IPS-15b (cell line): ENCODE results near the gene AGRN.
A peak's percentile ranks its signal among the peaks of the same experiment; 100 is the strongest.
"Not testable (repeated sequence)": the region's sequence is repeated elsewhere in the genome, so short reads cannot be mapped to it uniquely, and the experiment has no call there.

Experiments used
- H3K27me3 ChIP-seq: one replicate; pipeline ENCODE4 v1.6.1; 2013; ENCODE audit warnings: low read length; ENCODE audit not compliant: control insufficient read depth, insufficient read depth
- H3K36me3 ChIP-seq: one replicate; pipeline ENCODE4 v1.6.1; 2013; ENCODE audit warnings: low read length; ENCODE audit not compliant: control insufficient read depth, insufficient read depth
- H3K4me1 ChIP-seq: one replicate; pipeline ENCODE4 v1.6.1; 2013; ENCODE audit warnings: mild to moderate bottlenecking, low read length; ENCODE audit not compliant: control insufficient read depth, insufficient read depth
- H3K4me3 ChIP-seq: one replicate; pipeline ENCODE4 v1.5.1; 2013; ENCODE audit warnings: low read depth, low read length
- H3K9ac ChIP-seq: one replicate; pipeline ENCODE4 v1.6.1; 2013; ENCODE audit warnings: low read depth, mild to moderate bottlenecking, low read length
- H3K9me3 ChIP-seq: one replicate; pipeline ENCODE4 v1.6.1; 2013; ENCODE audit warnings: mild to moderate bottlenecking, low read length; ENCODE audit not compliant: control insufficient read depth, insufficient read depth

AGRN gene

DNA sequence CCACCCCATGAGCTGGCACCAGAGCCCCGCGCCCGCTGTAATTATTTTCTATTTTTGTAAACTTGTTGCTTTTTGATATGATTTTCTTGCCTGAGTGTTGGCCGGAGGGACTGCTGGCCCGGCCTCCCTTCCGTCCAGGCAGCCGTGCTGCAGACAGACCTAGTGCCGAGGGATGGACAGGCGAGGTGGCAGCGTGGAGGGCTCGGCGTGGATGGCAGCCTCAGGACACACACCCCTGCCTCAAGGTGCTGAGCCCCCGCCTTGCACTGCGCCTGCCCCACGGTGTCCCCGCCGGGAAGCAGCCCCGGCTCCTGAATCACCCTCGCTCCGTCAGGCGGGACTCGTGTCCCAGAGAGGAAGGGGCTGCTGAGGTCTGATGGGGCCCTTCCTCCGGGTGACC, 35.1 kb downstream of the AGRN start:
- H3K27me3 ChIP-seq: peaks cover 8% of the 10 kb centered on the region
- no peaks in the 10 kb centered on the region for H3K4me1 ChIP-seq
- H3K4me3 ChIP-seq: no peak overlapping the region
- H3K36me3 ChIP-seq: peaks cover 54% of the 10 kb centered on the region
- no peak overlapping the region for H3K9ac ChIP-seq
- H3K9me3 ChIP-seq: no peaks in the 10 kb centered on the region

DNA sequence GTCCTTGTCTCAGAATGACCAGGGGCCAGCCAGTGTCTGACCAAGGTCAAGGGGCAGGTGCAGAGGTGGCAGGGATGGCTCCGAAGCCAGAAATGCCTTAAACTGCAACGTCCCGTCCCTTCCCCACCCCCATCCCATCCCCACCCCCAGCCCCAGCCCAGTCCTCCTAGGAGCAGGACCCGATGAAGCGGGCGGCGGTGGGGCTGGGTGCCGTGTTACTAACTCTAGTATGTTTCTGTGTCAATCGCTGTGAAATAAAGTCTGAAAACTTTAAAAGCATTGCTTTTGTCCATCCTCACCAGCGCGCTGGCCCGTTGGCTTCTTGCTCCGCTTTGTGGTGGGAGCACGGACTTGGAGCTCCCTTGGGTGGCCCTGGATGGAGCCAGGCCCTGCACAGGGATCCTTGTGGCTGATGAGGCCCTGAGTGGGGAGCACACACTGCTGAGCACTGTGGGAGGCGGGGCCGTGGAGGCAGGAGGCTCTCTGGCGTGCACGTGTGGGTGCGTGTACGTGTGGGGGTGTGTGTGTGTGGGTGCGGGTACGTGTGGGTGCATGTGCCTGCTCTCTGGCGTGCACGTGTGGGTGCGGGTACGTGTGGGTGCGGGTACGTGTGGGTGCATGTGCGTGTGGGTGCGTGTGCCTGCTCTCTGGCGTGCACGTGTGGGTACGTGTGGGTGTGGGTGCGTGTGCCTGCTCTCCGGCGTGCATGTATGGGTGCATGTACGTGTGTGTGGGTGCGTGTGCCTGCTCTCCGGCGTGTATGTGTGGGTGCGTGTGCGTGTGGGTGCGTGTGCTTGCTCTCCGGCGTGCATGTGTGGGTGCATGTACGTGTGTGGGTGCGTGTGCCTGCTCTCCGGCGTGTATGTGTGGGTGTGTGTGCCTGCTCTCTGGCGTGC, 36.2 kb downstream of the AGRN start:
- H3K4me1 ChIP-seq: no peaks in the 10 kb centered on the region
- peaks cover 17% of the 10 kb centered on the region for H3K27me3 ChIP-seq
- H3K9ac ChIP-seq: no peak overlapping the region

DNA sequence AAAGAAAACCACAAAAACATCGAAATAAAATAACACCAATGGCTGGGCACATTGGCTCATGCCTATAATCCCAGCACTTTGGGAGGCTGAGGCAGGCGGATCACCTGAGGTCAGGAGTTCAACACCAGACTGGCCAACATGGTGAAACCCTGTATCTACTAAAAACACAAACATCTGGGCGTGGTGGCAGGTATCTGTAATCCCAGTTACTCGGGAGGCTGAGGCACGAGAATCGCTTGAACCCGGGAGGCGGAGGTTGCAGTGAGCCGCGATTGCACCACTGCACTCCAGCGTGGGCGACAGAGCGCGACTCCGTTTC, 37.8 kb downstream of the AGRN start:
- H3K36me3 ChIP-seq: peaks cover 27% of the 10 kb centered on the region
- H3K4me1 ChIP-seq, H3K4me3 ChIP-seq, H3K9me3 ChIP-seq, H3K9ac ChIP-seq: not testable (repeated sequence)
- H3K27me3 ChIP-seq: peaks cover 26% of the 10 kb centered on the region

More for the DNA sequence above, 36.2 kb downstream of the AGRN start:
- Histone ChIP-seq H3K36me3 (peaks cover 43% of the 10 kb centered on the region), H3K9me3 (no peaks in the 10 kb centered on the region), H3K4me3 (no peak overlapping the region)

DNA sequence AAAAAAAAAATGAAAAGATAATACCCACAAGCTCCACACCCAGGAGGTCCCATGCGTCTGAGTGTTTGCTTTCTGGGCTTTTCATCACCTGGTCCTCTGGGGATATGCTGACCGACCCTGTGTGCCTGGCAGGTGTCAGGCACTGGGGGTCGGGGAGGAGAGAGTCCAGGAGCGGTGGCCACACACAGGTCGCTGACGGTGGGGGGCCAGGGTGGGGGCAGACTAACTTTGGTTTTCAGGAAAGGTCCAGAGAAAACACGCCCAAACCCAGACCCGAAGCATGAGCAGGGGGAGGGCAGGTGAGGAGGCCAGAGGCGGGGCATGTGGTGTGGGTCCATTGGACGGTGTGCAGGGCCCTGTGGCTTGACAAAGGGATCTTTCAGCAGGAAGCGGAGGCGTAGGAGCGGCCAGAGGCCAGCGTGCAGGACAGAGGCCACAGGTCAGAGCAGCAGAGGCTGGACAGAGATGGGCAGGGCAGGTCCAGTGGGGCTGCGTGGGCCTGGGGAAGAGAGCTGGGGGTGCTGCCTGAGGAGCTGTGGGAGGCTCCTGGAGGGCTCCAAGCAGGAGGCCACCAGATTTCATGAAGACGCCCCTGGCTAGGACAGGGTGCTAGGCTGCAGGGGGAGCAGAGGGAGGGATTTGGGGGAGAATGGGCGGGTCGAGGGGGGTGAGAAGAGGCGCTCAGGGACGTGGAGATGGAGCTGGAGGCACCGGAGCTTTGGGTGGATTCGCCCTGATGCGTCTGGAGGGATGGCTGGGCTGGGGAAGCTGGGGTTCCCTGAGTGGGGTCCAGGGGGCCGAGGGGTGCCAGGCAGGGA, 38.4 kb downstream of the AGRN start:
- Histone ChIP-seq H3K9ac (no peak overlapping the region), H3K27me3 (peaks cover 32% of the 10 kb centered on the region), H3K4me1 (no peaks in the 10 kb centered on the region), H3K9me3 (no peaks in the 10 kb centered on the region), H3K36me3 (peaks cover 22% of the 10 kb centered on the region), H3K4me3 (peak overlapping the region; percentile 58)

DNA sequence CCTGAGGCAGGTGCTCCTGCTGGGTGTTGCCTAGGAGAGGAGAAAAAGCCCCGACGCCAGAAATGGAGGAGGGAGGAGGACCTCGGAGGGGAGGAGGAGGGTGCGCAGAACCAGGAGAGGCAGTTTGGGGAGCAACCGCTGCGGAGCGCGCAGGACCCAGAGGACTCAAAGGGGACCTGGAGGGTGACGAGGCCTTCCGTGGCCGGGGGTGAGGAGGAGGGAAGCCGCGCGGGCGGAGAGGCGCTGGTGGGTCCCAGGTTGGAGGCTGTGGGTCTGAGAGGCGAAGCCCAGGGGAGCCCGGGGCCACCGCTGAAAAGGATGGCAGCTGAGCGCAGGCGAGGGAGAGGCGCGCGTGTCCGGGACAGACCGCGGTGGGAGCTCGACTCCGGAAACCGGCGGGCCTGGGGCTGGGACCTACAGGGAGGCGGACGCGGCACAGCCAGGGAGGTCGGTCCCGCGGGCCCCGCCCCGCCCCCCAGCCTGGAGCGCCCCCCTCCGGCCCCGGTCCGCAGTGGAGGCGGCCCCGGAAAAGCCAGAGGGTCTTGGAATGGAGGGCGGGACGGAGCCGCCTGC, 39.1 kb downstream of the AGRN start:
- H3K9me3 ChIP-seq: no peaks in the 10 kb centered on the region
- no peak overlapping the region for H3K9ac ChIP-seq
- peaks cover 15% of the 10 kb centered on the region for H3K36me3 ChIP-seq
- no peaks in the 10 kb centered on the region for H3K4me1 ChIP-seq
- peaks cover 35% of the 10 kb centered on the region for H3K27me3 ChIP-seq
- H3K4me3 ChIP-seq: peak overlapping the region; percentile 58

DNA sequence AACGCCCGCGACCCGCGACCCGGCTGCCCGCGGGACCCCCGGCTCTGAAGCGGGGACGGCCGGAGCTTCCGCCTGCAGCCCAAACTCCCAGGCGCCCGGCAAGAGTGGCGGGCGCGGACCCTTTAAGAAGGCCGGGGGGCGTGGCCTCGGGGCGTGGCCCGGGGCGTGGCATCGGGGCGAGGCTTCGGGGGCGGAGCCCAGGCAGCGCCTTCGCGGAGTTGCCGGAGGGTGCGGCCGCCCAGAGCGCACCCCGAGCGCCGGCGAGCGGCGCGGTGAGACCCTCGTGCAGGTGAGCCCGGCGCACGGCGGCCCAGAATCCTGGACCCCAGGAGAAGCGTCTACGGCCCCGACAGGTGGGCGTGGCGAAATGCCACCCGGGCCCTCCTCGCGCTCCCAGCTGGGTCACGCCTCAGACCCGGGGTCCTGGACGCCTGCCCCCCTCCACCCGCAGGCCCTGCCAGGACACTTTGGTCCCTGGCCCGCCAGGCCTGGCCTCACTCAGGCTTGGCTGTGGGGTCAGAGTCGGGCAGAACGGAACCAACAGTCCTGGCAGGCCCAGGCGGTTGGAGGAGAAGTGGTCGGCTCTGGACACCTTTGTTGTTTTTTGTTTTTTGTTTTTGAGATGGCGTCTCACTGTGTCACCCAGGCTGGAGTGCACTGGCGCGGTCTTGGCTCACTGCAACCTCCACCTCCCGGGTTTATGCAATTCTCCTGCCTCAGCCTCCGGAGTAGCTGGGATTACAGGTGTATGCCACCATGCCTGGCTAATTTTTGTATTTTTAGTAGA, 39.8 kb downstream of the AGRN start:
- Histone ChIP-seq H3K9ac (no peak overlapping the region), H3K4me1 (no peaks in the 10 kb centered on the region), H3K27me3 (peaks cover 35% of the 10 kb centered on the region), H3K36me3 (peaks cover 10% of the 10 kb centered on the region), H3K9me3 (no peaks in the 10 kb centered on the region), H3K4me3 (peak overlapping the region; percentile 58)

DNA sequence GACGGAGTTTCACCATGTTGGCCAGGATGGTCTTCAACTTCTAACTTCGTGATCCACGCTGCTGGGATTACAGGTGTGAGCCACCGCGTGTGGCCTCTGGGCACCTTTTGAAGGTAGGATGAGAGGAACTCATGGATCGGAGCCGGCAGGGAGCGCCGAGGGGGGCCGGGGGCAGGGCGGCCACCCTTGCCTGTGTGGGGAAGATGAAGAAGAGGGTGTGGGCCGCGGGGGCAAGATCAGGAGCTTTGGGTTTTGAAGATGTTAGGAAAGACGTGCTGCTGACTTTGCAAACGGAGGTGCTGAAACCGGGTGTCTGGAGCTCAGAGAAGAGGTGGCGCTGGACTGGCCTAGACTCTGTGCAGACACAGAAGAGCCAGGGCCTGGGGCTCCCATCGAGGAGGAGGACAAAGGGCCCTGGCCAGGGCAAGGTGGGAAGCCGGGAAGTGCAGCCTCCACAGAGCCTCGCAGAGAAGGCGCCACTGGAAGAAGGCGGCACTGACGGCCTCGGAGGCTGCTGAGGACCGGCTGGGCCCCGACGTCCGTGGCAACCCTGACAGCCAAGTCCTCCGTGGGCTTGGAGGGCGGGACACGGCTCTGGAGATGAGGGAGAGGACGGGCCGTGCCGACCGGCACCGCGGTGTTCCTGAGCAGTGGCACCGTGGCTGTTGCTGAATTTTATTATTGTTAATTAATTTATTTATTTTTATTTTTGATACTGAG, 40.5 kb downstream of the AGRN start:
- Histone ChIP-seq H3K4me3 (peak overlapping the region; percentile 54), H3K9ac (no peak overlapping the region), H3K36me3 (peaks cover 3% of the 10 kb centered on the region), H3K27me3 (peaks cover 35% of the 10 kb centered on the region), H3K4me1 (no peaks in the 10 kb centered on the region), H3K9me3 (no peaks in the 10 kb centered on the region)

DNA sequence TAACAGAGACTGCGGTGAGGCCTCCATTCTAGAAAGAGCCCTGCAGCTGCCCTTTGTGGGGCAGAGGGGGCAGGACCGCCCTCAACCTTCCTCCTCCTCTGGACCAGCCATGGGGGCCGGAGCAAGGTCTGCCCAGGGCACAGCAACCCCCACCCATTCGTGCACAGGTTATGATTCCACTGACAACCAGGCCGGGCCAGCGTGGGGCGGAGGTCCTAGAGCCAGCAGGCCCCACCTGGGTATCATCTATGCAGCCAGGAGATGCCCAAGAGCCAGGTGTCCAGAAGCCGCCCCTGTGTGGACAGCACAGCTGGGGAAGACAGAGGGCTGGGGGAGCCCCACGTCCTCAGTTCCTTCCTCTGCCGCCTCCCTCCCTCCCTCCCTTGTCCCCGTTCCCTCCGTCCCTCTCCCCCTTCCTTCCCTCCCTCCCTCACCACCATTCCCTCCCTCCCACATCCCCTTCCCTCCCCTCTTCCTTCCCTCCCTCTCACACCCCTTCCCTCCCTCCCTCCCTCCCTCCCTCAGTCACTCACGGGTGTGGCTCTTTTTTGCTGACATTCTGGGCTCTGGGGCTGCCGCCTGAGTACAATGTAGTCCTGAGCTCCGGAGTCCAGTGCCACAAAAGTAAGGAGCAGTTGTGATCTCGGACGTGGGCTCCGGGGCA, 41.9 kb downstream of the AGRN start:
- peaks cover 35% of the 10 kb centered on the region for H3K27me3 ChIP-seq
- no peak overlapping the region for H3K4me3 ChIP-seq
- H3K4me1 ChIP-seq: no peaks in the 10 kb centered on the region

DNA sequence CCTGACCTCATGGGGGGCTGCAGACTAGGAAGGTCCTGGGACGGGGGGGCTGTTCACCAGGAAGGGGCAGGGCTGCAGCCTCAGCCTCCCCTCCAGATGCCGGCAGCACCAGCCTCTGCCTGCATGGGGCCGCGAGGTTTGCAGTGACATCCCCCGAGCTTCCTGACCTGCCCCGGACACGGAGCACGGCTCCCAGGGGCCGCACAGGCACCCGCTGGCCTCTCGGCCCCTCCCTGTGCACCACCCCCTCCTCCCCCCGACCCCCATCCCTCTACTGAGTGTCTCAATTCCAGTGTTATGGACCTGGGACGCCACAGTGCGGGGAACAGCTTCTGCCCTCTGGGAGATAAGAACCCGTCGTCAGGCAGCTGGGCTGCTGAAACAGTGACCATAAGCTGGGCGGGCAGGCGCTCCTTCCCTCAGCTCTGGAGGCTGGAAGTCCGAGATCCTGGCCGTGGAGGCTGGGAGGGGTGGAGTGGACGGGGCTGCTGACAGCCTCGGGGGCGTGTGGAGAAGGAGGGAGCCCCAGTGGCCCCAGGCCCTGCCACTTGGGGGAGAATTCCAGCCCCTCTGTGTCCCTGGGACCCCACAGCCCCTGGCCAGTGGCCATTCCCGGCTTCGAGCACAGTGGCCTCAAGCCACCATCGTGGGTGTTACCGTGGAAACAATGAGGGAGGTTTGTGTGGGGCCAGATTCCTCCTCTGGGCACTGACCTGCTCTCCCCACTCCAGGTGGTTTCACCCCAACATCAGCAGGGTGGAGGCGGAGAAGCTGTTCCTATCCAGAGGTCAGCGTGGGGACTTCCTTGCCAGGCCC, 42.6 kb downstream of the AGRN start:
- no peaks in the 10 kb centered on the region for H3K36me3 ChIP-seq
- H3K9me3 ChIP-seq: no peaks in the 10 kb centered on the region
- H3K9ac ChIP-seq: no peak overlapping the region
- H3K4me3 ChIP-seq: no peak overlapping the region
- peaks cover 35% of the 10 kb centered on the region for H3K27me3 ChIP-seq
- H3K4me1 ChIP-seq: no peaks in the 10 kb centered on the region

More for the DNA sequence above, 41.9 kb downstream of the AGRN start:
- Histone ChIP-seq H3K36me3 (no peaks in the 10 kb centered on the region), H3K9me3 (no peaks in the 10 kb centered on the region), H3K9ac (no peak overlapping the region)
